Tibial nerve (tissue), 4 donors: Measurements from ENCODE around the gene KIRREL1. TPM values are rescaled to one million over a fixed set of nuclear protein-coding genes. Genes with fewer than 3 reads are reported as not detected.

ENCODE experiments used
- DNase-seq, 2 donors: peaks; one replicate each; pipeline ENCODE4 v3.0.0-alpha.2; 2019; ENCODE audit warnings: low spot score in 2 of 2
- H3K27ac ChIP-seq, 4 donors: fragments of 200-600 bp; sonication (generic) in 3 of 4; one replicate each; pipeline ENCODE4 v1.5.1; 2017 to 2019; ENCODE audit warnings: mild to moderate bottlenecking in 1 of 4
- H3K27me3 ChIP-seq, 2 donors: fragments of 200-600 bp; sonication (generic) in 1 of 2; one replicate each; pipeline versions ENCODE4 v1.5.1 to v1.6.0; 2017 to 2019
- H3K36me3 ChIP-seq, 3 donors: fragments of 200-600 bp; sonication (generic); one replicate each; pipeline ENCODE4 v1.5.1; 2018 to 2019
- H3K4me1 ChIP-seq, 4 donors: fragments of 200-600 bp; sonication (generic) in 3 of 4; one replicate each; pipeline ENCODE4 v1.5.1; 2017 to 2019
- H3K4me3 ChIP-seq, 4 donors: fragments of 200-600 bp; sonication (generic) in 3 of 4; one replicate each; pipeline ENCODE4 v1.5.1; 2017 to 2019; ENCODE audit warnings: mild to moderate bottlenecking in 1 of 4, moderate library complexity in 1 of 4
- H3K9me3 ChIP-seq, 4 donors: fragments of 200-600 bp; sonication (generic) in 3 of 4; one replicate each; pipeline ENCODE4 v1.5.1; 2017 to 2019
- EP300 ChIP-seq, 2 donors: sonication (generic); formaldehyde crosslinking; IDR thresholded peaks; one replicate each; pipeline ENCODE4 v1.6.1; 2017; ENCODE audit warnings: antibody characterized with exemption in 2 of 2, mild to moderate bottlenecking in 1 of 2
- POLR2A ChIP-seq, 2 donors: fragments of 450-650 bp; IDR thresholded peaks; one replicate each; pipeline ENCODE4 v1.6.1; 2017; ENCODE audit warnings: antibody characterized with exemption in 2 of 2, mild to moderate bottlenecking in 2 of 2, moderate library complexity in 2 of 2
- WGBS, 2 donors: methylation state at CpG; one replicate each; pipeline ENCODE4 v1.1.5; 2018; 5-methylcytosine and 5-hydroxymethylcytosine counted together
- total RNA-seq, 4 donors: library from RNA; depleted of rRNA; stranded (reverse); fragments of >200 nt; gene quantifications; one replicate each; pipeline ENCODE4 v1.1.0, GENCODE V29; 2016
- TF ChIP-seq, protein P1 (sequence below), 5 experiments: fragments of 200-600 bp in 3 of 5; fragments of 450-650 bp in 2 of 5; sonication (generic) in 3 of 5; IDR thresholded peaks; one replicate each; pipeline ENCODE4 v1.5.1; 2016 to 2019; ENCODE audit warnings: antibody characterized with exemption in 5 of 5, mild to moderate bottlenecking in 3 of 5, moderate library complexity in 2 of 5

KIRREL1 gene
- total RNA-seq, 4 donors from 2014 or later: 47.1 to 60.6 (median 50.7) TPM

GRCh38 chr1:158147401-158147800 is 154.0 kb downstream of the KIRREL1 start:
- Histone ChIP-seq H3K9me3 (no peaks in the 10 kb centered on the region), H3K36me3 (no peaks in the 10 kb centered on the region), H3K4me3 (no peak overlapping the region), H3K4me1 (peaks cover 0 to 33% (median 16%) of the 10 kb centered on the region in 4 donors), H3K27me3 (no peaks in the 10 kb centered on the region), H3K27ac (peak overlapping the region in 1 of 4 donors; percentile 65)
- DNase-seq: no peak
- TF ChIP-seq POLR2A (IDR thresholded peaks at IDR 0.05): no peak
- no peak for TF ChIP-seq EP300 (IDR thresholded peaks at IDR 0.05)
- TF ChIP-seq, protein P1, sequence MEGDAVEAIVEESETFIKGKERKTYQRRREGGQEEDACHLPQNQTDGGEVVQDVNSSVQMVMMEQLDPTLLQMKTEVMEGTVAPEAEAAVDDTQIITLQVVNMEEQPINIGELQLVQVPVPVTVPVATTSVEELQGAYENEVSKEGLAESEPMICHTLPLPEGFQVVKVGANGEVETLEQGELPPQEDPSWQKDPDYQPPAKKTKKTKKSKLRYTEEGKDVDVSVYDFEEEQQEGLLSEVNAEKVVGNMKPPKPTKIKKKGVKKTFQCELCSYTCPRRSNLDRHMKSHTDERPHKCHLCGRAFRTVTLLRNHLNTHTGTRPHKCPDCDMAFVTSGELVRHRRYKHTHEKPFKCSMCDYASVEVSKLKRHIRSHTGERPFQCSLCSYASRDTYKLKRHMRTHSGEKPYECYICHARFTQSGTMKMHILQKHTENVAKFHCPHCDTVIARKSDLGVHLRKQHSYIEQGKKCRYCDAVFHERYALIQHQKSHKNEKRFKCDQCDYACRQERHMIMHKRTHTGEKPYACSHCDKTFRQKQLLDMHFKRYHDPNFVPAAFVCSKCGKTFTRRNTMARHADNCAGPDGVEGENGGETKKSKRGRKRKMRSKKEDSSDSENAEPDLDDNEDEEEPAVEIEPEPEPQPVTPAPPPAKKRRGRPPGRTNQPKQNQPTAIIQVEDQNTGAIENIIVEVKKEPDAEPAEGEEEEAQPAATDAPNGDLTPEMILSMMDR (IDR thresholded peaks at IDR 0.05): no peak
- 49 to 76% methylated on average over 2 of the region's 2 CpGs for WGBS, 2 donors

- 77 to 78% methylated on average over 3 of the region's 3 CpGs for WGBS, 2 donors
- Histone ChIP-seq H3K9me3 (no peaks in the 10 kb centered on the region), H3K4me3 (no peak overlapping the region), H3K36me3 (no peaks in the 10 kb centered on the region), H3K4me1 (peaks cover 0 to 33% (median 16%) of the 10 kb centered on the region in 4 donors), H3K27ac (peak overlapping the region in 1 of 4 donors; percentile 65), H3K27me3 (no peaks in the 10 kb centered on the region)
- DNase-seq: no peak
- no peak for TF ChIP-seq POLR2A (IDR thresholded peaks at IDR 0.05)
- TF ChIP-seq, protein P1 (IDR thresholded peaks at IDR 0.05): no peak
- TF ChIP-seq EP300 (IDR thresholded peaks at IDR 0.05): no peak
These were observed 154.4 kb downstream of the KIRREL1 start for GRCh38 chr1:158147869-158148268.

GRCh38 chr1:158148468-158148867 is 155.0 kb downstream of the KIRREL1 start:
- peak in 1 of 2 donors; percentile 25 for TF ChIP-seq EP300 (IDR thresholded peaks at IDR 0.05)
- TF ChIP-seq POLR2A (IDR thresholded peaks at IDR 0.05): no peak
- Histone ChIP-seq H3K27ac (peak overlapping the region in 2 of 4 donors; percentile 65 to 84), H3K4me3 (no peak overlapping the region), H3K9me3 (no peaks in the 10 kb centered on the region), H3K4me1 (peaks cover 0 to 33% (median 16%) of the 10 kb centered on the region in 4 donors), H3K36me3 (no peaks in the 10 kb centered on the region), H3K27me3 (no peaks in the 10 kb centered on the region)
- no peak for DNase-seq
- 67 to 85% methylated on average over 1 of the region's 1 CpG for WGBS, 2 donors

- 32 to 35% methylated on average over 8 of the region's 8 CpGs for WGBS, 2 donors
- Histone ChIP-seq H3K36me3 (no peaks in the 10 kb centered on the region), H3K4me3 (peak overlapping the region; percentile 29 to 53 (median 40)), H3K27ac (peak overlapping the region; percentile 52 to 84 (median 70)), H3K27me3 (no peaks in the 10 kb centered on the region), H3K9me3 (no peaks in the 10 kb centered on the region), H3K4me1 (peaks cover 0 to 33% (median 16%) of the 10 kb centered on the region in 4 donors)
- TF ChIP-seq EP300 (IDR thresholded peaks at IDR 0.05): no peak
- no peak for TF ChIP-seq POLR2A (IDR thresholded peaks at IDR 0.05)
- TF ChIP-seq, protein P1 (IDR thresholded peaks at IDR 0.05): no peak
- no peak for DNase-seq
These were observed 155.7 kb downstream of the KIRREL1 start for GRCh38 chr1:158149175-158149574.

Other genes with a start within 250 kb of the KIRREL1 start
- under 1 TPM in 1 of 4 donors, not detected in 3; 0.21 TPM for gene FCRL2, start 216.5 kb upstream of the KIRREL1 start, total RNA-seq
- gene FCRL1, start 173.5 kb upstream of the KIRREL1 start, total RNA-seq: not detected
- not detected for gene CD5L, start 151.8 kb upstream of the KIRREL1 start, total RNA-seq
- gene CD1D, start 187.2 kb downstream of the KIRREL1 start, total RNA-seq: 1 to 10 TPM in 3 of 4 donors, under 1 TPM in 1; 0.63 to 4.2 (median 2.2) TPM